ENCODE results near the gene CDKN2B-AS1. TPM values are rescaled to one million over a fixed set of nuclear protein-coding genes. Genes with fewer than 3 reads are reported as not detected.
A peak's percentile ranks its signal among the peaks of the same experiment; 100 is the strongest.

CDKN2B-AS1 gene
- total RNA-seq, 1 donor from 2014 or later: not detected

DNA sequence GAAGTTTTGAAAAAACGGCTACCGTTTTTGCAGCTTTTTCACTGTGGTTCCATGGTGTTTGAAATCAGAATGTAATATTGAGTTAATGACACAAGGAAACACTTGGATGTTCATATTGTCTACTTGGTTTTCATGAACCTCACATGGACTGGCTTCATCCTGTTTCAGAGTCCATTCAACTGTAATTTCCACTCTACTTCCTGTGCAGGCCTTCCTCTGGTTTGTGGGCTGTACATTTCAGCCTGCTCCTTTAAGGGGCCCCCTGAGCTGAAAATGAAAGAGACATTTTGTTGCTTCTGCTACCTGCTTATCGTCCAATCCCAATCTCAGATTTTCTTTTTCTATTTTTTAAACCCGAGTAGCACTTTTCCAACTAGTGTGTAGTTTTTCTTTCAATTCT, 56.3 kb downstream of the CDKN2B-AS1 start:
- no peaks in the 10 kb centered on the region for H3K27me3 ChIP-seq
- H2AFZ ChIP-seq (replicated peaks): no peak overlapping the region
- H4K20me1 ChIP-seq (ENCODE audit: low read depth): no peaks in the 10 kb centered on the region
- TF ChIP-seq EZH2 (IDR thresholded peaks at IDR 0.05) (no peak), EZH2phosphoT487 (IDR thresholded peaks at IDR 0.05) (no peak), CTCF (IDR thresholded peaks at IDR 0.05) (no peak)
- H3K4me1 ChIP-seq: peaks cover 8% of the 10 kb centered on the region
- H3K79me2 ChIP-seq (ENCODE audit: low read depth): no peaks in the 10 kb centered on the region
- no peaks in the 10 kb centered on the region for H3K36me3 ChIP-seq
- H3K36me3 Mint-ChIP-seq: no peaks in the 10 kb centered on the region
- no peak overlapping the region for H3K27ac ChIP-seq
- no peaks in the 10 kb centered on the region for H3K9me3 ChIP-seq (ENCODE audit: low read depth)
- H3F3A ChIP-seq (ENCODE audit: low read depth): no peaks in the 10 kb centered on the region
- H3K4me2 ChIP-seq: no peak overlapping the region
- no peak overlapping the region for H3K4me3 ChIP-seq
- peaks cover 16% of the 10 kb centered on the region for H3K4me1 Mint-ChIP-seq
- H3K4me3 Mint-ChIP-seq: no peak overlapping the region
- H3K9ac ChIP-seq: no peak overlapping the region
- no peak for DNase-seq (ENCODE audit: low spot score)
- H3K9me3 Mint-ChIP-seq: no peaks in the 10 kb centered on the region
- H3K27me3 Mint-ChIP-seq (ENCODE audit: insufficient read depth, low read depth): no peaks in the 10 kb centered on the region
- H3K27ac Mint-ChIP-seq: no peak overlapping the region

DNA sequence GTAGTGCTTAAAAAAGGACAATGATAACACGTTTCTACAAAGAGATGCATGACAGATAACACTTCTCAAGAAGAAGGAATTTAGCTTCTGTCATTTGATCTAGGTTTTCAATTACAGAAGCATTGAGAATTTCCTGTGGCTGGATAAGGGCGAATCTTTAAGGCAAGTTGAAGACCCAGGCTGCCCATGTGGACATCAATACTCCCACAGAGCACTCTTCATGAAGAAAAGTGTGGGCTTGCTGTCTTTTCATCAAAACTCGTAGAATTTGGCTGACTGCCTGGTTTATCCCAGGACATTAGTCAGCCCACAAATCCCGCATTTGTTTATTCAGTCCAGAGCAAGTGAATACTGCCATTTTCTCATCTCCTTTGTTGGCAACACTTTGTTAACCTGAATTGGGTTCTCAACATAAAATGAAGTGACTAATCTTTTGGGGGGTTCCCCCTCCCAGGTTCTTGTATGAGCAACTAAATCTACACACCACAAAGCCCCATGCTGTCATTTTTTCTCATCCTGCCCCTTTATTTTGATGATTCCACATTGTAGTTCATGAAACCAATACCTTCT, 57.9 kb downstream of the CDKN2B-AS1 start:
- Histone ChIP-seq H3K4me2 (no peak overlapping the region), H3K27me3 (no peaks in the 10 kb centered on the region), H3K9me3 (ENCODE audit: low read depth) (no peaks in the 10 kb centered on the region), H3K79me2 (ENCODE audit: low read depth) (no peaks in the 10 kb centered on the region), H2AFZ (replicated peaks) (no peak overlapping the region), H3F3A (ENCODE audit: low read depth) (no peaks in the 10 kb centered on the region), H4K20me1 (ENCODE audit: low read depth) (no peaks in the 10 kb centered on the region), H3K27ac (no peak overlapping the region), H3K4me1 (peaks cover 8% of the 10 kb centered on the region), H3K36me3 (no peaks in the 10 kb centered on the region), H3K9ac (no peak overlapping the region), H3K4me3 (no peak overlapping the region)
- DNase-seq (ENCODE audit: low spot score): peak; percentile 34
- Mint-ChIP-seq H3K36me3 (no peaks in the 10 kb centered on the region), H3K27ac (no peak overlapping the region), H3K4me3 (no peak overlapping the region), H3K27me3 (ENCODE audit: insufficient read depth, low read depth) (no peaks in the 10 kb centered on the region), H3K4me1 (peaks cover 12% of the 10 kb centered on the region), H3K9me3 (no peaks in the 10 kb centered on the region)
- no peak for TF ChIP-seq CTCF (IDR thresholded peaks at IDR 0.05)
- no peak for TF ChIP-seq EZH2phosphoT487 (IDR thresholded peaks at IDR 0.05)
- TF ChIP-seq EZH2 (IDR thresholded peaks at IDR 0.05): no peak

- H3K9me3 ChIP-seq (ENCODE audit: low read depth): no peaks in the 10 kb centered on the region
- H3K9me3 Mint-ChIP-seq: no peaks in the 10 kb centered on the region
- H2AFZ ChIP-seq (replicated peaks): no peak overlapping the region
- H4K20me1 ChIP-seq (ENCODE audit: low read depth): no peaks in the 10 kb centered on the region
- no peaks in the 10 kb centered on the region for H3K27me3 ChIP-seq
- H3K9ac ChIP-seq: no peak overlapping the region
- no peak overlapping the region for H3K27ac ChIP-seq
- DNase-seq (ENCODE audit: low spot score): no peak
- peaks cover 8% of the 10 kb centered on the region for H3K4me1 ChIP-seq
- no peak overlapping the region for H3K27ac Mint-ChIP-seq
- no peak for TF ChIP-seq CTCF (IDR thresholded peaks at IDR 0.05)
- no peak overlapping the region for H3K4me2 ChIP-seq
- no peak overlapping the region for H3K4me3 Mint-ChIP-seq
- peaks cover 12% of the 10 kb centered on the region for H3K4me1 Mint-ChIP-seq
- no peaks in the 10 kb centered on the region for H3K36me3 Mint-ChIP-seq
- H3K36me3 ChIP-seq: no peaks in the 10 kb centered on the region
- no peak overlapping the region for H3K4me3 ChIP-seq
- H3F3A ChIP-seq (ENCODE audit: low read depth): no peaks in the 10 kb centered on the region
- no peaks in the 10 kb centered on the region for H3K27me3 Mint-ChIP-seq (ENCODE audit: insufficient read depth, low read depth)
- H3K79me2 ChIP-seq (ENCODE audit: low read depth): no peaks in the 10 kb centered on the region
Observed at GRCh38 chr9:22053178-22053577, 58.6 kb downstream of the CDKN2B-AS1 start.

All from neural progenitor cell (in vitro differentiated cells).